22Rv1 (cell line): ENCODE data around the gene CALHM3.
"Not testable (repeated sequence)": the region's sequence is repeated elsewhere in the genome, so short reads cannot be mapped to it uniquely, and the experiment has no call there.

ENCODE experiments used
- H3K27ac ChIP-seq: fragments of 450-650 bp; 2 replicates; pipeline ENCODE4 v1.5.1; 2017
- ZFX ChIP-seq: fragments of 450-650 bp; IDR thresholded peaks from 2 replicates; pipeline ENCODE4 v1.6.1; 2017; ENCODE audit warnings: antibody characterized with exemption, borderline replicate concordance
- TF ChIP-seq, protein P1 (sequence below): fragments of 450-650 bp; IDR thresholded peaks from 2 replicates; pipeline ENCODE4 v1.5.1; 2017; ENCODE audit warnings: mild to moderate bottlenecking

CALHM3 gene, protein sequence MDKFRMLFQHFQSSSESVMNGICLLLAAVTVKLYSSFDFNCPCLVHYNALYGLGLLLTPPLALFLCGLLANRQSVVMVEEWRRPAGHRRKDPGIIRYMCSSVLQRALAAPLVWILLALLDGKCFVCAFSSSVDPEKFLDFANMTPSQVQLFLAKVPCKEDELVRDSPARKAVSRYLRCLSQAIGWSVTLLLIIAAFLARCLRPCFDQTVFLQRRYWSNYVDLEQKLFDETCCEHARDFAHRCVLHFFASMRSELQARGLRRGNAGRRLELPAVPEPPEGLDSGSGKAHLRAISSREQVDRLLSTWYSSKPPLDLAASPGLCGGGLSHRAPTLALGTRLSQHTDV

DNA sequence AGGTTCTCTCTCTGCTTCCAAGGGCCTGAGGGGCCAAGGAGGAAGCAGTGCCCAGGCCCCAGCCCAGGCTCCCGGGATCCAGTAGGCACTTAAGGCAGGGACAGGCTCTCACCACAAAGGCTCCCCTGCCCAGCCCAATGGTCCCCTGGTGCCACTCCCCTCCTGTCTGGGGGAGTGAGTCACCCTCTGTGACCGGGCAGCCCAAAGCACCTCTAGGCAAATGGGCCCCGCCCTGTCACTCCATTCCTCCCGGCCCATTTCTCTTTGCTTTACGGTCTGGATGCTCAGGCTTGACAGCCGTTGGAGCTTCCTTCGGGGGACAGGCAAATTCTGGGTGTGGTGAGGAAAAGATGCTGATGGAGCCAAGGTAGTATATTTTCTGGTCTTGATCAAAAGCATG lies at the start of gene CALHM3:
Gene CALHM3, minus strand, starts transcription at position 106 of the 400 bp plus-strand sequence. CDS start 208 bp downstream, outside the sequence.
- no peak within 1 kb of the TSS for H3K27ac ChIP-seq
- TF ChIP-seq, protein P1, sequence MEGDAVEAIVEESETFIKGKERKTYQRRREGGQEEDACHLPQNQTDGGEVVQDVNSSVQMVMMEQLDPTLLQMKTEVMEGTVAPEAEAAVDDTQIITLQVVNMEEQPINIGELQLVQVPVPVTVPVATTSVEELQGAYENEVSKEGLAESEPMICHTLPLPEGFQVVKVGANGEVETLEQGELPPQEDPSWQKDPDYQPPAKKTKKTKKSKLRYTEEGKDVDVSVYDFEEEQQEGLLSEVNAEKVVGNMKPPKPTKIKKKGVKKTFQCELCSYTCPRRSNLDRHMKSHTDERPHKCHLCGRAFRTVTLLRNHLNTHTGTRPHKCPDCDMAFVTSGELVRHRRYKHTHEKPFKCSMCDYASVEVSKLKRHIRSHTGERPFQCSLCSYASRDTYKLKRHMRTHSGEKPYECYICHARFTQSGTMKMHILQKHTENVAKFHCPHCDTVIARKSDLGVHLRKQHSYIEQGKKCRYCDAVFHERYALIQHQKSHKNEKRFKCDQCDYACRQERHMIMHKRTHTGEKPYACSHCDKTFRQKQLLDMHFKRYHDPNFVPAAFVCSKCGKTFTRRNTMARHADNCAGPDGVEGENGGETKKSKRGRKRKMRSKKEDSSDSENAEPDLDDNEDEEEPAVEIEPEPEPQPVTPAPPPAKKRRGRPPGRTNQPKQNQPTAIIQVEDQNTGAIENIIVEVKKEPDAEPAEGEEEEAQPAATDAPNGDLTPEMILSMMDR = no peak
- no peak for TF ChIP-seq ZFX

DNA sequence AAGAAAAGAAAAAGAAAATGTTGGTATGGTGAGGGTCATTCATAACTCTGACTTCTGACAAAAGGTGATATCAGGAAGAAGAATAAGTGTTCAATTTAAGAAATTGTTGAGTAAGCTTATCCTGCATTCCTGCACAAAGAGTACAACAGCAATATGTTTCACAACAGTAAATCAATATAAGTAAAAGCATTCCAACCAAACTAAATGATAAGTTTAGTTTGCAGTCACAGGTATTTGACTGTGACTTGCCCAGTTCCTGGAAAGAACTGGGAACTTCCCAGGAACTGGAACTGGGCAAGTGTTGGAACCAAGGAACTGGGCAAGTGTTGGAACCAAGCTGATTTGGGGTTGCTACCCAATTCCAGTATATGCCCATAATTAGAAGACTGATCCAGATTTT lies 49.5 kb upstream of the CALHM3 start:
- H3K27ac ChIP-seq = no peak overlapping the region
- TF ChIP-seq, protein P1 = no peak
- no peak for TF ChIP-seq ZFX

DNA sequence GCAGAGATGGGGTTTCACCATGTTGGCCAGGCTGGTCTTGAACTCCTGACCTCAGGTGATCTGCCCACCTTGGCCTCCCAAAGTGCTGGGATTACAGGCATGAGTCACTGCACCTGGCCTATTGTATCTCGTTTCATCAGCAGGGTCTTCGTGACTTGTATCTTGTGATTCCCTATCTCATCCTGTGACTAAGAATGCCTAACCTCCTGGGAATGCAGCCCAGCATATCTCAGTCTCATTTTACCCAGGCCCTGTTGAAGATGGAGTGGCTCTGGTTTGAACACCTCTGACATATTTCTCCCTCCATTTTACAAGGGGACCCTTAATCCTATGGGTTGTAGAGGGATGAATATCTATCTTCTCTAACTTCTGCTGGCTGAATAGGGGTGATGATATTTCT lies 48.4 kb upstream of the CALHM3 start:
- H3K27ac ChIP-seq = not testable (repeated sequence)

DNA sequence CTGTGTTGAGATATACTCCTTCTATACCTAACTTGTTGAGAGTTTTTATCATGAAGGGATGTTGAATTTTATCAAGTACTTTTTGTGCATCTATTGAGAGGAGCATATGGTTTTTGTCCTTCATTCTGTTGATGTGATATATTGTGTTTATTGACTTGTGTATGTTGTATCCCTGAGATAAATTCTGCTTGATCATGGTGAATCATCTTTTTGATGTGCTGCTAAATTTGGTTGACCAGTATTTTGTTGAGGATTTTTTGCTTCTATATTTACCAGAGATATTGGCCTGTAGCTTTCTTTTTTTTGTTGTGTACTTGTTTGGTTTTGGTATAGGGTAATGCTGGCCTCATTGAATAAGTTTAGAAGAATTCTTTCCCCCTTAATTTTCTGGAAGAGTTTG lies 46.9 kb upstream of the CALHM3 start:
- H3K27ac ChIP-seq = no peak overlapping the region
- TF ChIP-seq ZFX = no peak
- TF ChIP-seq, protein P1 = no peak

DNA sequence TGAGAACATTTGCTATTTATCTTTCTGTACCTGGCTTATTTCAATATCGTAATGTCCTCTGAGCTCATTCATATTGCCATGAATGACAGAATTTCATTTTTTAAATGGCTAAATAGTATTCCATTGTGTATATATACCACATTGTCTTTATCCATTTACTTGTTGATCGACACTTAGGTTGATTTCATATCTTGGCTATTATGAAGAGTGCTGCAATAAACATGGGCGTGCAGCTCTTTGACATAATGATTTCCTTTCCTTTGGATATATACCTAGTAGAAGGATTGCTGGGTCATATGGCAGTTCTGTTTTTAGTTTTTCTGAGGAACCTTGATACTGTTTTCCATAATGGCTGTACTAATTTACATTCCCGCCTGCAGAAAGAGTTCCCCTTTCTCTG lies 44.6 kb upstream of the CALHM3 start:
- no peak for TF ChIP-seq ZFX
- TF ChIP-seq, protein P1 = no peak
- no peak overlapping the region for H3K27ac ChIP-seq

DNA sequence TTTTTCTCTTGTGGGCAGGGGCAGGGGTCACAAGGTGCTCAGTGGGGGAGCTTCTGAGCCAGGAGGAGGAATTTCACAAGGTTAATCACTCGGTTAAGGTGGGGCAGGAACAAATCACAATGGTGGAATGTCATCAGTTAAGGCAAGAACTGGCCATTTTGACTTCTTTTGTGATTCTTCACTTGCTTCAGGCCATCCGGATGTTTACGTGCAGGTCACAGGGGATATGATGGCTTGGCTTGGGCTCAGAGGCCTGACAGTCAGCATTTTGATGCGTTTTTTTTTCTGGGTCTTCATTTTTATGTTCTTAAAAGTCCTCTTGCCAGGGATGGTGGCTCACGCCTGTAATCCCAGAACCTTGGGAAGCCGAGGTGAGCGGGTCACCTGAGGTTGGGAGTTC lies 43.0 kb upstream of the CALHM3 start:
- H3K27ac ChIP-seq = not testable (repeated sequence)

DNA sequence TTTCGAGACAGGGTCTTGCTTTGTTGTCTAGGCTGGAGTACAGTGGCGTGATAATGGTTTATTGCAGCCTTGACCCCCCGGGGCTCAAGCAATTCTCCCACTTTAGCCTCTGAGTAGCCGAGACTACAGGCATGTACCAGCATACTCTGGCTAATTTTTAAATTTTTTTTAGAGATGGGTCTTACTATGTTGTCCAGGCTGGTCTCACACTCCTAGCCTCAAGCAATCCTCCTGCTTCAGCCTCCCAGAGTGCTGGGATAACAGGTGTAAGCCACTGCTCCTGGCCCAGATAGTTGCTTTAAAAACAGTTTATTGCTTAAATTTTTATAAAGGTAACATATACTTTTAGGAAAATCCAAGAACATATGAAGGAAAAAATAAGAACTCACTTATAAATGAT lies 40.8 kb upstream of the CALHM3 start:
- no peak overlapping the region for H3K27ac ChIP-seq
- TF ChIP-seq ZFX = no peak
- TF ChIP-seq, protein P1 = no peak

DNA sequence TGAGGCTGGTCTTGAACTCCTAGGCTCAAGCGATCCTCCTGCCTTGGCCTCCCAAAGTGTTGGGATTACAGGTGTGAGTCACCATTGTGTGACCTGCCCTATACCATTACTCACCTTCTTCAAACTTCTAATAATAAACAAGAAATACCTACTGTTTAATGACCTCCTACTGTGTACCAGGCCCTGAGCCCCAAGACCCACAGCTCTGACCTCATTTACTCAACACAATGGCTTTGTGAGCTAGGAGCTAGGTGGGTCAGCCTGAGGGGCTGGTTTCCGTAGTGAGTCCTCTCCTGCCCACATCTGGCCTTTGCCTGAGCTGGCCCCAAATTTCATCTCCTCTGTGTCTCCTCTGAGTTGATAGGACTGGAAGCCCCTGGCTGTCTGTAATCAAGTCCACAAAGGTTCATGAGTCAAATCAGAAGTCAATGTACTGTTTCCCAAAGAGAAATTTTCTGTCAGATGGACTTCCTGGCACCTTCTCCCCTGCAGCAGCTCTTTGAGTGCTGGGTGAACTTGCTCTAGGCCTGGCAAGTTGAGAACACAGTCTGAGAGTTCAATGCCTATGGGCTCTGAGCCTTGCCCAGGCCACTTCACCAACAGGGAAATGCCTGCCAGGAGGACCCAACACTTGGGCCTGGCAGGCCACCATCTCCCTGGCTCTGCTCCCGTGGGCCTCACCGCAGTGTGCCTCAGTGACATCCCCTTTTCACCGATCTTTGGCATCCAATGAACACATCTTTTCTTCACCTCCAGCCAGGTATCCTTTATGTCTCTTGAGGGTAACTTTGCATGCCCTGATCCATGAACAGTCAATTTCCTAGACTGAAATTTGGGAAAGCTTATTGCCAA lies 38.4 kb upstream of the CALHM3 start:
- TF ChIP-seq, protein P1 = no peak
- TF ChIP-seq ZFX = no peak
- H3K27ac ChIP-seq = no peak overlapping the region
